A673 (cell line): ENCODE results near the gene MYO7B. TPM values are rescaled to one million over a fixed set of nuclear protein-coding genes. Genes with fewer than 3 reads are reported as not detected.

Experiments used
- BruUV-seq: library from RNA; stranded (reverse); fragments of 400-500 nt; replicated peaks from 2 replicates; lab custom pipeline; 2021; lab: Mats Ljungman, UMichigan
- CTCF ChIA-PET: fragments of 300-600 bp; sonication (Branson Sonifier 250); formaldehyde crosslinking; loops from one replicate; lab custom pipeline; 2022; ENCODE audit warnings: antibody characterized with exemption; lab: Charles Lee
- POLR2A ChIA-PET: fragments of 300-600 bp; sonication (Branson Sonifier 250); formaldehyde crosslinking; loops from one replicate; lab custom pipeline; 2022; ENCODE audit warnings: antibody characterized with exemption; ENCODE audit not compliant: low non-redundant PET; lab: Charles Lee
- DNase-seq: peaks from one replicate; pipeline ENCODE4 v3.0.0-alpha.2; 2015; ENCODE audit warnings: low spot score
- H3K27ac ChIP-seq: fragments of 200-600 bp; sonication (generic); 2 replicates; pipeline ENCODE4 v1.5.1; 2016; ENCODE audit warnings: mixed run types, low read depth, mild to moderate bottlenecking, mixed read lengths, antibody characterized with exemption, low read length; ENCODE audit not compliant: poor library complexity, severe bottlenecking
- H3K27me3 ChIP-seq: fragments of 200-600 bp; sonication (generic); replicated peaks from 2 replicates; pipeline ENCODE4 v1.6.1; 2017; ENCODE audit warnings: mixed run types, low read depth, mild to moderate bottlenecking, mixed read lengths, antibody characterized with exemption, low read length; ENCODE audit not compliant: insufficient read depth, poor library complexity
- H3K36me3 ChIP-seq: fragments of 200-600 bp; sonication (generic); 2 replicates; pipeline ENCODE4 v1.6.1; 2016; ENCODE audit warnings: mixed run types, mild to moderate bottlenecking, mixed read lengths, antibody characterized with exemption, low read length; ENCODE audit not compliant: insufficient read depth, poor library complexity, severe bottlenecking
- H3K4me1 ChIP-seq: fragments of 200-600 bp; sonication (generic); 2 replicates; pipeline ENCODE4 v1.6.1; 2017; ENCODE audit warnings: mixed run types, mild to moderate bottlenecking, mixed read lengths, antibody characterized with exemption, low read length; ENCODE audit not compliant: insufficient read depth, poor library complexity, severe bottlenecking
- H3K4me3 ChIP-seq: fragments of 200-600 bp; sonication (generic); 2 replicates; pipeline ENCODE4 v1.5.1; 2016; ENCODE audit warnings: low read depth, mixed run types, mild to moderate bottlenecking, mixed read lengths, low read length; ENCODE audit not compliant: poor library complexity, severe bottlenecking
- H3K9me3 ChIP-seq: fragments of 200-600 bp; sonication (generic); 2 replicates; pipeline ENCODE4 v1.6.1; 2016; ENCODE audit warnings: mixed run types, low read depth, mild to moderate bottlenecking, mixed read lengths, antibody characterized with exemption, low read length; ENCODE audit not compliant: poor library complexity, severe bottlenecking
- CTCF ChIP-seq: fragments of 300-800, 200-600 bp; sonication (generic); conservative IDR thresholded peaks from 2 replicates; pipeline ENCODE4 v1.5.1; 2017; ENCODE audit warnings: low read depth, mild to moderate bottlenecking, antibody characterized with exemption, low read length, moderate library complexity, mixed read lengths
- EZH2 ChIP-seq: fragments of 200-600 bp; sonication (generic); IDR thresholded peaks from 2 replicates; pipeline ENCODE4 v1.6.1; 2017; ENCODE audit warnings: borderline replicate concordance, low read depth, mild to moderate bottlenecking, mixed read lengths, antibody characterized with exemption, low read length; ENCODE audit not compliant: poor library complexity, severe bottlenecking
- intact Hi-C: fragments of 100-400 bp; cut with micrococcal nuclease; formaldehyde crosslinking; loops from one replicate; pipeline ENCODE4 v1.10.0; 2022; ENCODE audit not compliant: unreplicated experiment
- total RNA-seq: library from RNA; stranded (reverse); gene quantifications from 2 replicates; pipeline ENCODE4 v1.2.3, GENCODE V29; 2021

Gene MYO7B
- total RNA-seq, 1 experiment from 2014 or later, result 0.24 TPM

GRCh38 chr2:127618551-127619202 is 83.2 kb downstream of the MYO7B start:
- DNase-seq, result no peak
- BruUV-seq, result no TSS peak
- no peaks in the 10 kb centered on the region for H3K36me3 ChIP-seq
- H3K4me1 ChIP-seq, result no peaks in the 10 kb centered on the region
- intact Hi-C loops, result no loop called here
- no peak for TF ChIP-seq CTCF
- no peak for TF ChIP-seq EZH2
- H3K9me3 ChIP-seq, result no peaks in the 10 kb centered on the region
- H3K27ac ChIP-seq, result no peak overlapping the region
- ChIA-PET POLR2A (no interaction called here), CTCF (no interaction called here)
- H3K27me3 ChIP-seq, result no peaks in the 10 kb centered on the region
- H3K4me3 ChIP-seq, result no peak overlapping the region

GRCh38 chr2:127619203-127619590 is 83.7 kb downstream of the MYO7B start:
- Histone ChIP-seq H3K27ac (no peak overlapping the region), H3K4me1 (no peaks in the 10 kb centered on the region), H3K36me3 (no peaks in the 10 kb centered on the region), H3K9me3 (no peaks in the 10 kb centered on the region), H3K4me3 (no peak overlapping the region), H3K27me3 (no peaks in the 10 kb centered on the region)
- no TSS peak for BruUV-seq
- ChIA-PET CTCF (no interaction called here), POLR2A (no interaction called here)
- no peak for TF ChIP-seq EZH2
- no peak for TF ChIP-seq CTCF
- DNase-seq, result no peak
- intact Hi-C loops, result no loop called here

GRCh38 chr2:127619877-127620705 is 84.6 kb downstream of the MYO7B start:
- Histone ChIP-seq H3K36me3 (no peaks in the 10 kb centered on the region), H3K9me3 (no peaks in the 10 kb centered on the region), H3K27me3 (no peaks in the 10 kb centered on the region), H3K4me1 (no peaks in the 10 kb centered on the region), H3K27ac (no peak overlapping the region), H3K4me3 (no peak overlapping the region)
- no peak for TF ChIP-seq EZH2
- no peak for TF ChIP-seq CTCF
- no TSS peak for BruUV-seq
- POLR2A ChIA-PET, result no interaction called here
- intact Hi-C loops, result no loop called here
- CTCF ChIA-PET, result no interaction called here
- no peak for DNase-seq
